Lung (tissue), 12 donors: ENCODE measurements around the gene PHYKPL. TPM values are rescaled to one million over a fixed set of nuclear protein-coding genes. Genes with fewer than 3 reads are reported as not detected.

Experiments
- ATAC-seq: fragments of 200-7000 bp; cut with Tn5 transposase; one replicate; pipeline ENCODE4 v1.9.1; 2020; ENCODE audit warnings: moderate number of reproducible peaks; ENCODE audit not compliant: insufficient read depth, low FRiP score
- DNase-seq, 3 donors: peaks; one replicate each; pipeline ENCODE4 v3.0.0-alpha.2; 2013 to 2017
- H3K27ac ChIP-seq, 2 donors: one replicate each; pipeline ENCODE4 v1.5.1; 2013; ENCODE audit warnings: mild to moderate bottlenecking in 2 of 2, moderate library complexity in 2 of 2, control low read depth in 1 of 2, inconsistent platforms in 1 of 2, low read depth in 1 of 2, low read length in 1 of 2
- H3K27me3 ChIP-seq, 3 donors: one replicate each; pipeline ENCODE4 v1.5.1; 2013; ENCODE audit warnings: low read length in 2 of 3; ENCODE audit not compliant: control insufficient read depth in 3 of 3, insufficient read depth in 3 of 3
- H3K36me3 ChIP-seq, 4 donors: one replicate each; pipeline ENCODE4 v1.5.1; 2013; ENCODE audit warnings: low read length in 4 of 4, mild to moderate bottlenecking in 1 of 4, moderate library complexity in 1 of 4; ENCODE audit not compliant: control insufficient read depth in 4 of 4, insufficient read depth in 4 of 4
- H3K4me1 ChIP-seq, 5 donors: one replicate each; pipeline ENCODE4 v1.5.1; 2013; ENCODE audit warnings: low read length in 5 of 5, mild to moderate bottlenecking in 2 of 5, moderate library complexity in 1 of 5; ENCODE audit not compliant: control insufficient read depth in 5 of 5, insufficient read depth in 5 of 5
- H3K4me3 ChIP-seq: one replicate; pipeline ENCODE4 v1.5.1; 2013; ENCODE audit warnings: mild to moderate bottlenecking, control low read depth, moderate library complexity
- H3K9ac ChIP-seq, 2 donors: one replicate each; pipeline ENCODE4 v1.5.1; 2013; ENCODE audit warnings: low read length in 2 of 2, control low read depth in 1 of 2; ENCODE audit not compliant: insufficient read depth in 1 of 2
- H3K9me3 ChIP-seq, 4 donors: one replicate each; pipeline ENCODE4 v1.5.1; 2013; ENCODE audit warnings: low read length in 3 of 4, mild to moderate bottlenecking in 1 of 4, moderate library complexity in 1 of 4; ENCODE audit not compliant: control insufficient read depth in 4 of 4, insufficient read depth in 3 of 4
- WGBS, 2 donors: extraction: QIAGEN DNeasy Blood & Tissue Kit; methylation state at CpG; one replicate each; pipeline ENCODE4 v1.1.7; 2013; 5-methylcytosine and 5-hydroxymethylcytosine counted together
- polyA plus RNA-seq, 2 donors: library from polyadenylated mRNA; stranded (reverse); fragments of 200-250 nt; gene quantifications; one replicate each; pipeline ENCODE4 v1.2.1, GENCODE V29; 2013
- total RNA-seq, 2 donors: library from RNA; depleted of rRNA in 1 of 2; stranded (reverse); fragments of >200 nt in 1 of 2; gene quantifications; one replicate each; pipeline ENCODE4 v1.2.1, GENCODE V29; 2014 to 2021
- TF ChIP-seq, protein P1 (sequence below): IDR thresholded peaks from 2 replicates; pipeline ENCODE4 v1.5.1; 2012; ENCODE audit warnings: mild to moderate bottlenecking; ENCODE audit errors: control extremely low read depth, extremely low read depth
- donor health status: control.
- donor health status: control.
- donor health status: Bipolar disorder and iron deficiency.
- donor health status: healthy.
- donor health status: DM: yes; HTN: yes; CAD: no.

PHYKPL gene
- total and polyA plus RNA-seq, 4 donors = 49.7 to 100 (median 75.8) TPM

- no peaks in the 10 kb centered on the region for H3K27me3 ChIP-seq
- H3K9me3 ChIP-seq = peaks cover 0 to 5% (median 2%) of the 10 kb centered on the region in 4 donors
- H3K4me1 ChIP-seq = peaks cover 0 to 6% (median 5%) of the 10 kb centered on the region in 5 donors
- H3K36me3 ChIP-seq = no peaks in the 10 kb centered on the region
- no peak for DNase-seq
- no peak overlapping the region for H3K4me3 ChIP-seq
- ATAC-seq = no peak
- TF ChIP-seq, protein P1, sequence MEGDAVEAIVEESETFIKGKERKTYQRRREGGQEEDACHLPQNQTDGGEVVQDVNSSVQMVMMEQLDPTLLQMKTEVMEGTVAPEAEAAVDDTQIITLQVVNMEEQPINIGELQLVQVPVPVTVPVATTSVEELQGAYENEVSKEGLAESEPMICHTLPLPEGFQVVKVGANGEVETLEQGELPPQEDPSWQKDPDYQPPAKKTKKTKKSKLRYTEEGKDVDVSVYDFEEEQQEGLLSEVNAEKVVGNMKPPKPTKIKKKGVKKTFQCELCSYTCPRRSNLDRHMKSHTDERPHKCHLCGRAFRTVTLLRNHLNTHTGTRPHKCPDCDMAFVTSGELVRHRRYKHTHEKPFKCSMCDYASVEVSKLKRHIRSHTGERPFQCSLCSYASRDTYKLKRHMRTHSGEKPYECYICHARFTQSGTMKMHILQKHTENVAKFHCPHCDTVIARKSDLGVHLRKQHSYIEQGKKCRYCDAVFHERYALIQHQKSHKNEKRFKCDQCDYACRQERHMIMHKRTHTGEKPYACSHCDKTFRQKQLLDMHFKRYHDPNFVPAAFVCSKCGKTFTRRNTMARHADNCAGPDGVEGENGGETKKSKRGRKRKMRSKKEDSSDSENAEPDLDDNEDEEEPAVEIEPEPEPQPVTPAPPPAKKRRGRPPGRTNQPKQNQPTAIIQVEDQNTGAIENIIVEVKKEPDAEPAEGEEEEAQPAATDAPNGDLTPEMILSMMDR = no peak
- H3K9ac ChIP-seq = no peak overlapping the region
- WGBS, 2 donors = 93 to 95% methylated on average over 8 to 9 of the region's 9 CpGs
- no peak overlapping the region for H3K27ac ChIP-seq
Measured at GRCh38 chr5:178272591-178272990, 40.0 kb upstream of the PHYKPL start.

- ATAC-seq = no peak
- DNase-seq = no peak
- no peak overlapping the region for H3K9ac ChIP-seq
- TF ChIP-seq, protein P1 = no peak
- no peak overlapping the region for H3K4me3 ChIP-seq
- H3K4me1 ChIP-seq = peaks cover 0 to 6% (median 5%) of the 10 kb centered on the region in 5 donors
- H3K9me3 ChIP-seq = peaks cover 0 to 5% (median 2%) of the 10 kb centered on the region in 4 donors
- no peak overlapping the region for H3K27ac ChIP-seq
- H3K27me3 ChIP-seq = no peaks in the 10 kb centered on the region
- WGBS, 2 donors = 84 to 85% methylated on average over 24 of the region's 24 CpGs
- no peaks in the 10 kb centered on the region for H3K36me3 ChIP-seq
Measured at GRCh38 chr5:178271726-178272479, 39.3 kb upstream of the PHYKPL start.

DNA sequence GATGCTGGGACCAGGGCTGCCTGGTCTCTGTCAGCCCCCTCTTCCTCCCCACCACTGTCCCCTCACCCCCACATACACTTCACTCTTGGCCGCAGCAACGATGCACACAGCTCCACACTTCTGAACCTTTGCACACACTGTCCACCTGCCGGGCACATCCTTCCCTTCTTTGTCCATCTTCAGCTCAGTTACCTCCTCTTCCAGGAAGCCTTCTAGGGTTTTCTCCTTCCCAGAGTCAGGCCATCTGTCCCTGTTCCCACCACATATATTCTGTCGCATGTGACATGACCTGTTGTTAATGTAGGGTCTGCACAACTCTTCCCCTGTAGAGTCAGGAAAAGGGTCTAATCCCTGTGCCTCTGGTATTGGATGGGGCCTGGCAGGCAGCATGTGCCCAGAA is 38.6 kb upstream of the PHYKPL start:
- peaks cover 0 to 6% (median 5%) of the 10 kb centered on the region in 5 donors for H3K4me1 ChIP-seq
- WGBS, 2 donors = 88 to 89% methylated on average over 4 of the region's 4 CpGs
- no peak overlapping the region for H3K27ac ChIP-seq
- TF ChIP-seq, protein P1 = no peak
- no peak overlapping the region for H3K9ac ChIP-seq
- ATAC-seq (no peak), DNase-seq (no peak)
- no peak overlapping the region for H3K4me3 ChIP-seq
- no peaks in the 10 kb centered on the region for H3K36me3 ChIP-seq
- H3K9me3 ChIP-seq = peaks cover 0 to 5% (median 2%) of the 10 kb centered on the region in 4 donors
- H3K27me3 ChIP-seq = no peaks in the 10 kb centered on the region

DNA sequence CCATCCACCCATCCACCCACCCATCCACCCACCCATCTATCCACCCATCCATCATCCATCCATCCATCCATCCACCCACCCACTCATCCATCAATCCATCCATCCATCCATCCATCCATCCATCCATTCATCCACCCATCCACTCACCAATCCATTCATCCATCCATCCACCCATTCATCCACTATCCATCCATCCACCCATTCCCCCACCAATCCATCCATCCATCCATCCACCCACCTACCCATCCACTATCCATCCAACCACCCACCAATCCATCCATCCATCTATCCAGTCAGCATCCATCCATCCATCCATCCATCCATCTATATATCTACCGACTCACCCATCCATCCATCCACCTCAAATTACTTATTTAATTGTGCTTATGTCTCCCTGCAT is 36.9 kb upstream of the PHYKPL start:
- TF ChIP-seq, protein P1 = no peak
- H3K9me3 ChIP-seq = no peaks in the 10 kb centered on the region
- 95 to 100% methylated on average over 1 of the region's 1 CpG for WGBS, 2 donors
- peaks cover 0 to 5% (median 2%) of the 10 kb centered on the region in 5 donors for H3K4me1 ChIP-seq
- H3K27me3 ChIP-seq = no peaks in the 10 kb centered on the region
- H3K27ac ChIP-seq = no peak overlapping the region
- H3K36me3 ChIP-seq = no peaks in the 10 kb centered on the region
- ATAC-seq (no peak), DNase-seq (no peak)
- H3K9ac ChIP-seq = no peak overlapping the region
- no peak overlapping the region for H3K4me3 ChIP-seq
